NCI-H69 (cell line): ENCODE measurements around the gene COPG2.
A peak's percentile ranks its signal among the peaks of the same experiment; 100 is the strongest.
"Not testable (repeated sequence)": the region's sequence is repeated elsewhere in the genome, so short reads cannot be mapped to it uniquely, and the experiment has no call there.

Experiments
- DNase-seq: peaks from one replicate; lab custom pipeline; 2025; lab: John Stamatoyannopoulos, UW

The COPG2 gene

GRCh38 chr7:130649004-130649790 is 19.4 kb downstream of the COPG2 start:
- DNase-seq: no peak

- no peak for DNase-seq
Measured at GRCh38 chr7:130648580-130648979, 20.0 kb downstream of the COPG2 start.

- DNase-seq: no peak
Measured at GRCh38 chr7:130642383-130642782, 26.2 kb downstream of the COPG2 start.

DNA sequence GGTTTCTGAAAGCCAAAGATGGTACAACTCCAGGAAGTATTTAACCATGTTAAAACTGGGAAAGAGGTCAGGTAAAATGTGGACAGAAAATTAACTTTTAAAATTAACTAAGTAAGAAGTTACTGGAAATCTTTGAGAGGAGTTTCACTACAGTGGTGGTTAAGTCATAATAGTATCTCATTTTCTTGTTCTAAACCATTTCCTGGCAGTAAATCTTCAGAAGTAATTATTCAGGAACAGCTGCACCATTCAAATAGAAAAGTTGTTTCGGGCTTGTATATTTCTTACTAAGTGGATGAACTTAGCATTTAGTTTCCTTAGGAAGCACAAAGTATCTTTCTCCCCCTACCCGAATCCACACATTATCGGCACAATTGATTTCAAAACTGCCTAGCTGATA is 27.1 kb downstream of the COPG2 start:
- no peak for DNase-seq

DNA sequence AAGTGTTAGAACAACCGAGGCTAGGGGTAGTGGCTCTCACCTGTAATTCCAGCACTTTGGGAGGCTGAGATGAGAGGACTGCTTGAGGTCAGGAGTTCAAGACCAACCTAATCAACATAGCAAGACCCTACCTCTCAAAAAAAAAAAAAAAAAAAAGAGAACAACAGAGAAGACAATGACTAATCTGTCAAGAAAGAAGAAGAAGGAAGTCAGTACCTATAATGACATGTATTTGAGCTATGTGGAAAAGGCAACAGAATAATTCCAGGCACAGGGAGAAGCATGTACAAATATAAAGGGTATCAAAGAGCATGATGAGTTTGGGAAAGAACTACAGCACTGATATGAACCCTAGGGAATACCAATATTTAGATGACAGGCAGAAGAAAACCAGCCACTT is 27.5 kb downstream of the COPG2 start:
- DNase-seq: no peak

- no peak for DNase-seq
Measured at GRCh38 chr7:130639388-130639787, 29.2 kb downstream of the COPG2 start.

DNA sequence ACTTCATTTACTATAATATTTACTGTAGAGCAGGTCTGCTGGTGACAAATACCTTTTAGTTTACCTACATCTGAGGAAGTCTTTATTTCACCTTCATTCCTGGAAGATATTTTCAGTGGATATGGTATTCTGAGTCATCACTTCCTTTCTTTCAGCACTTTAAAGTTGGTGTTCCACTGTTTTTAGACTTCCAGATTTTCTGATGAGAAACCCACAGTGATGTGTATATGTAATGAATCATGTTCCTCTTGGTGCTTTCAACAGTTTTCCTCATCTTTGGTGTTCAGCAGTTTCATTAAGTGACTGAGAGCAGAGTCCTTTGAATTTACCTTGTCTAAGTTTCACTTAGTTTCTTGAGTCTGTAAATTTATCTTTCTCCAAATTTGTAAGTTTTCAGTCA is 36.4 kb downstream of the COPG2 start:
- no peak for DNase-seq

GRCh38 chr7:130628901-130629300 is 39.6 kb downstream of the COPG2 start:
- no peak for DNase-seq

- no peak for DNase-seq
Measured at GRCh38 chr7:130627775-130628174, 40.8 kb downstream of the COPG2 start.

DNA sequence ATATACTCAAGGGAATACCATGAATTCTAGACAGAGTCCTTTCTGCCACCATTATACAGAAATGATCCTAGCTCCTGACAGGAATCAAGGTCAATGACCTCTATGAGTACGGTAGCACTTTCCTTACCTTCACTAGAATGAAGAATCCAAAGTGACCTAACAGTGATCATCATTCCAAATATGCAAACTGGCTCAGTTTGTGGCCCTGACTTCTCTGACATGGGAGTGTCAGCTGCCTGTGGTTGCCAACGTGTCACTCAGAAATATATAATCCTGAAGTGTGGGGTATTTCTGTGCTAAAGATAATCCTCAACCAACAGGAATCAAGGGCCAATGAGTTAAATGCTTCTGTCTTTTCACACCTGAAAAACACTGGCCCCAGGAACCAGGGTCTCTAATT is 45.7 kb downstream of the COPG2 start:
- DNase-seq: no peak

- DNase-seq: no peak
Measured at GRCh38 chr7:130615583-130615982, 53.0 kb downstream of the COPG2 start.

GRCh38 chr7:130614449-130614848 is 54.1 kb downstream of the COPG2 start:
- no peak for DNase-seq

GRCh38 chr7:130611218-130611617 is 57.3 kb downstream of the COPG2 start:
- no peak for DNase-seq

DNA sequence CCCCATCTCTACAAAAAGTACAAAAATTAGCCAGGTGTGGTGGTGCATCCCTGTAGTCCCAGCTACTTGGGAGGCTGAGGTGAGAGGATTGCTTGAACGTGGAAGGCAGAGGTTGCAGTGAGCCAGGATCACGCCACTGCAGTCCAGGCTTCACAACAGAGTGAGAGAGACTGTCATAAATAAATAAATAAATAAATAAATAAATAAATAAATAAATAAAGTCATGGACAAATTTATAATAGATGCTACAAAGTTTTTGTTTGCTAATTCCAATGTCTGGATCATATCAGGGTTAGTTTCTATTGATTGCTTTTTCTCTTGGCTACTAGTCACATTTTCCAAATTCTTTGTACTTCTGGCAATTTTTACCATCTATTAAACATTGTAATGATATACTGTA is 61.5 kb downstream of the COPG2 start:
- DNase-seq: not testable (repeated sequence)

DNA sequence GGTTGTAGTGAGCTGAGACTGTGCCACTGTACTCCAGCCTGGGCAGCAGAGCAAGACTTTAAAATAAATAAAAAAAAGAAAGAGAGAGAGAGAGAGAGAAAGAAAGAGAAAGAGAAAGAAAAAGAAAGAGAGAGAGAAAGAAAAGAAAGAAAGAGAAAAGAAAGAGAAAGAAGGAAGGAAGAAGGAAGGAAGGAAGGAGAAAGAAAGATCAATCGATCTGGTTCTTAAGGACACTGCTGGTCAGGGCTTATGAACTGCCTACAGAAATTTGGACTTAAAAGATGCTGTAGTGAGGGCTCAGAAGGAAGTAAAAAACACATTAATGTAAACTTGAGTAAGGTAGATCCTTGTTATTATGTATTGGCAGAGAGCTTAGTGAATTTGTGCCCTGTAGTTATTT is 62.4 kb downstream of the COPG2 start:
- DNase-seq: no peak

GRCh38 chr7:130598056-130598455 is 70.5 kb downstream of the COPG2 start:
- peak; percentile 90 for DNase-seq

GRCh38 chr7:130595986-130596385 is 72.6 kb downstream of the COPG2 start:
- peak; percentile 60 for DNase-seq

GRCh38 chr7:130593033-130593432 is 75.5 kb downstream of the COPG2 start:
- DNase-seq: peak; percentile 77

DNA sequence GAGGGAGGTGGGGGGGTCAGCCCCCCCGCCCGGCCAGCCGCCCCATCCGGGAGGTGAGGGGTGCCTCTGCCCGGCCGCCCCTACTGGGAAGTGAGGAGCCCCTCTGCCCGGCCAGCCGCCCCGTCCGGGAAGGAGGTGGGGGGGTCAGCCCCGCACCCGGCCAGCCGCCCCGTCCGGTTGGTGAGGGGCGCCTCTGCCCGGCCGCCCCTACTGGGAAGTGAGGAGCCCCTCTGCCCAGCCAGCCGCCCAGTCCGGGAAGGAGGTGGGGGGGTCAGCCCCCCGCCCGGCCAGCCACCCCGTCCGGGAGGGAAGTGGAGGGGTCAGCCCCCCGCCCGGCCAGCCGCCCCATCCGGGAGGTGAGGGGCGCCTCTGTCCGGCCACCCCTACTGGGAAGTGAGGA is 77.1 kb downstream of the COPG2 start:
- not testable (repeated sequence) for DNase-seq

GRCh38 chr7:130585932-130586331 is 82.6 kb downstream of the COPG2 start:
- DNase-seq: not testable (repeated sequence)

- DNase-seq: not testable (repeated sequence)
Measured at GRCh38 chr7:130575110-130575509, 93.4 kb downstream of the COPG2 start.

DNA sequence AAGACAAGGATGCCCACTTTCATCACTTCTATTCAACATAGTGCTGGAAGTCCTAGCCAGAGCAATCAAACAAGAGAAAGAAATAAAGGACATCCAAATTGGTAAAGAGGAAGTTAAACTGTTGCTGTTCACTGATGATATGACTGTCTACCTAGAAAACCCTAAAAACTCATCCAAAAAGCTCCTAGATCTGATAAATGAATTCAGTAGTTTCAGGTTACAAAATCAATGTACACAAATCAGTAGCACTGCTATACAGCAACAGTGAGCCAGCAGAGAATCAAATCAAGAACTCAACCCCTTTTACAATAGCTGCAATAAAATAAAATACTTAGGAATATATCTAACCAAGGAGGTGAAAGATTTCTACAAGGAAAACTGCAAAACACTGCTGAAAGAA is 98.4 kb downstream of the COPG2 start:
- DNase-seq: not testable (repeated sequence)

DNA sequence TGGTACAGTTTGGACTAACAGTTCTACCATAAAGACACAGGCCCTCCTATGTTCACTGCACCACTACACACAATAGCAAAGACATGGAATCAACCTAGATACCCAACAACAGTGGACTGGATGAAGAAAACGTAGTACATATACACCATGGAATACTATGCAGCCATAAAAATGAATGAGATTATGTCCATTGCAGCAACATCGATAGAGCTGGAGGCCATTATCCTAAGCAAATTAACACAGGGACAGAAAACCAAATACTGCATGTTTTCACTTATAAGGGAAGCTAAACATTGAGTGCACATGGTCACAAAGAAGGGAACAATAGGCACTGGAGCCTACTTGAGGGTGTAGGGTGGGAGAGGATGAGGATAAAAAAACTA is 101.7 kb downstream of the COPG2 start:
- DNase-seq: no peak
